Measurements from ENCODE around the gene AVPR2. TPM values are rescaled to one million over a fixed set of nuclear protein-coding genes. Genes with fewer than 3 reads are reported as not detected.

Gene AVPR2
- polyA plus RNA-seq, 1 donor from 2014 or later = not detected

GRCh38 chrX:153888344-153888743, 16.1 kb upstream of the AVPR2 start:
- Histone ChIP-seq H3K4me2 (ENCODE audit: low read length) (no peak overlapping the region), H3K9me3 (ENCODE audit: low read length) (no peaks in the 10 kb centered on the region), H3K4me3 (ENCODE audit: low read length) (no peak overlapping the region), H4K20me1 (ENCODE audit: insufficient read depth) (no peaks in the 10 kb centered on the region), H3K9ac (ENCODE audit: low read length) (no peak overlapping the region), H3K36me3 (ENCODE audit: insufficient read depth, low read length) (no peaks in the 10 kb centered on the region), H3K27me3 (ENCODE audit: insufficient read depth, low read depth, low read length) (no peaks in the 10 kb centered on the region), H2AFZ (ENCODE audit: low read depth, low read length) (no peak overlapping the region), H3F3A (ENCODE audit: insufficient read depth, low read length, poor library complexity, severe bottlenecking) (no peaks in the 10 kb centered on the region), H3K27ac (ENCODE audit: low read length) (no peak overlapping the region), H3K79me2 (replicated peaks; ENCODE audit: insufficient read depth, low read length) (peaks cover 23% of the 10 kb centered on the region), H3K9me2 (ENCODE audit: insufficient read depth, low read length) (no peaks in the 10 kb centered on the region)
- TF ChIP-seq EP300 (conservative IDR thresholded peaks at IDR 0.05; ENCODE audit: poor library complexity, severe bottlenecking) = no peak
- TF ChIP-seq POLR2AphosphoS5 (IDR thresholded peaks at IDR 0.05) = no peak

GRCh38 chrX:153889123-153889522, 15.3 kb upstream of the AVPR2 start:
- Histone ChIP-seq H3K79me2 (replicated peaks; ENCODE audit: insufficient read depth, low read length) (peaks cover 16% of the 10 kb centered on the region), H3K9me2 (ENCODE audit: insufficient read depth, low read length) (no peaks in the 10 kb centered on the region), H3K4me2 (ENCODE audit: low read length) (no peak overlapping the region), H3K4me3 (ENCODE audit: low read length) (no peak overlapping the region), H2AFZ (ENCODE audit: low read depth, low read length) (no peak overlapping the region), H3F3A (ENCODE audit: insufficient read depth, low read length, poor library complexity, severe bottlenecking) (no peaks in the 10 kb centered on the region), H3K9ac (ENCODE audit: low read length) (no peak overlapping the region), H3K27ac (ENCODE audit: low read length) (no peak overlapping the region), H4K20me1 (ENCODE audit: insufficient read depth) (no peaks in the 10 kb centered on the region), H3K9me3 (ENCODE audit: low read length) (no peaks in the 10 kb centered on the region), H3K27me3 (ENCODE audit: insufficient read depth, low read depth, low read length) (no peaks in the 10 kb centered on the region), H3K36me3 (ENCODE audit: insufficient read depth, low read length) (no peaks in the 10 kb centered on the region)
- no peak for TF ChIP-seq SMC3 (conservative IDR thresholded peaks at IDR 0.05; ENCODE audit: poor library complexity)
- no peak for TF ChIP-seq CTCF (IDR thresholded peaks at IDR 0.05; ENCODE audit: poor library complexity, severe bottlenecking)
- no peak for TF ChIP-seq EP300 (conservative IDR thresholded peaks at IDR 0.05; ENCODE audit: poor library complexity, severe bottlenecking)
- TF ChIP-seq RAD21 (conservative IDR thresholded peaks at IDR 0.05) = no peak
- no peak for TF ChIP-seq TAF1 (IDR thresholded peaks at IDR 0.05; ENCODE audit: low read depth)
- no peak for TF ChIP-seq EZH2 (IDR thresholded peaks at IDR 0.05; ENCODE audit: borderline replicate concordance, insufficient read depth, low read length, poor library complexity, severe bottlenecking)
- TF ChIP-seq REST (IDR thresholded peaks at IDR 0.05; ENCODE audit: borderline replicate concordance) = no peak
- TF ChIP-seq POLR2AphosphoS5 (IDR thresholded peaks at IDR 0.05) = no peak
- no peak for TF ChIP-seq MXI1 (conservative IDR thresholded peaks at IDR 0.05; ENCODE audit: poor library complexity, severe bottlenecking)

- Histone ChIP-seq H3K9ac (ENCODE audit: low read length) (no peak overlapping the region), H3K79me2 (replicated peaks; ENCODE audit: insufficient read depth, low read length) (no peaks in the 10 kb centered on the region), H3K27me3 (ENCODE audit: insufficient read depth, low read depth, low read length) (no peaks in the 10 kb centered on the region), H4K20me1 (ENCODE audit: insufficient read depth) (no peaks in the 10 kb centered on the region), H2AFZ (ENCODE audit: low read depth, low read length) (no peak overlapping the region), H3F3A (ENCODE audit: insufficient read depth, low read length, poor library complexity, severe bottlenecking) (no peaks in the 10 kb centered on the region), H3K4me3 (ENCODE audit: low read length) (no peak overlapping the region), H3K9me2 (ENCODE audit: insufficient read depth, low read length) (no peaks in the 10 kb centered on the region), H3K4me2 (ENCODE audit: low read length) (no peak overlapping the region), H3K36me3 (ENCODE audit: insufficient read depth, low read length) (no peaks in the 10 kb centered on the region), H3K9me3 (ENCODE audit: low read length) (no peaks in the 10 kb centered on the region), H3K27ac (ENCODE audit: low read length) (no peak overlapping the region)
- TF ChIP-seq CTCF (IDR thresholded peaks at IDR 0.05; ENCODE audit: poor library complexity, severe bottlenecking) (no peak), SMC3 (conservative IDR thresholded peaks at IDR 0.05; ENCODE audit: poor library complexity) (no peak), RAD21 (conservative IDR thresholded peaks at IDR 0.05) (no peak), EP300 (conservative IDR thresholded peaks at IDR 0.05; ENCODE audit: poor library complexity, severe bottlenecking) (no peak), EZH2 (IDR thresholded peaks at IDR 0.05; ENCODE audit: borderline replicate concordance, insufficient read depth, low read length, poor library complexity, severe bottlenecking) (no peak), MXI1 (conservative IDR thresholded peaks at IDR 0.05; ENCODE audit: poor library complexity, severe bottlenecking) (no peak)
These were observed 6.6 kb upstream of the AVPR2 start for GRCh38 chrX:153897899-153898298.

Measured in neural cell (in vitro differentiated cells).